Nephron progenitor cell (in vitro differentiated cells): ENCODE data around the gene STOX2.

Experiments used
- DNase-seq: peaks from one replicate; pipeline ENCODE4 v3.0.0; 2021
- H3K27ac Mint-ChIP-seq: 2 replicates; pipeline ENCODE4 v1.8.0; 2021; ENCODE audit warnings: mild to moderate bottlenecking, moderate library complexity, mixed read lengths
- H3K27me3 Mint-ChIP-seq: 2 replicates; pipeline ENCODE4 v1.8.0; 2021; ENCODE audit warnings: mild to moderate bottlenecking, low read depth, mixed read lengths; ENCODE audit not compliant: poor library complexity
- H3K36me3 Mint-ChIP-seq: 2 replicates; pipeline ENCODE4 v1.8.0; 2021; ENCODE audit warnings: low read depth, mixed read lengths
- H3K4me1 Mint-ChIP-seq: 2 replicates; pipeline ENCODE4 v1.8.0; 2021; ENCODE audit warnings: mixed read lengths
- H3K4me3 Mint-ChIP-seq: 2 replicates; pipeline ENCODE4 v1.8.0; 2021; ENCODE audit warnings: mild to moderate bottlenecking, moderate library complexity, mixed read lengths
- H3K9me3 Mint-ChIP-seq: 2 replicates; pipeline ENCODE4 v1.8.0; 2021; ENCODE audit warnings: mild to moderate bottlenecking, moderate library complexity, mixed read lengths
- TF ChIP-seq, protein P1 (sequence below): fragments of 200-600 bp; sonication (generic); IDR thresholded peaks from 2 replicates; pipeline ENCODE4 v1.5.0; 2021; ENCODE audit warnings: antibody characterized with exemption

The STOX2 gene

DNA sequence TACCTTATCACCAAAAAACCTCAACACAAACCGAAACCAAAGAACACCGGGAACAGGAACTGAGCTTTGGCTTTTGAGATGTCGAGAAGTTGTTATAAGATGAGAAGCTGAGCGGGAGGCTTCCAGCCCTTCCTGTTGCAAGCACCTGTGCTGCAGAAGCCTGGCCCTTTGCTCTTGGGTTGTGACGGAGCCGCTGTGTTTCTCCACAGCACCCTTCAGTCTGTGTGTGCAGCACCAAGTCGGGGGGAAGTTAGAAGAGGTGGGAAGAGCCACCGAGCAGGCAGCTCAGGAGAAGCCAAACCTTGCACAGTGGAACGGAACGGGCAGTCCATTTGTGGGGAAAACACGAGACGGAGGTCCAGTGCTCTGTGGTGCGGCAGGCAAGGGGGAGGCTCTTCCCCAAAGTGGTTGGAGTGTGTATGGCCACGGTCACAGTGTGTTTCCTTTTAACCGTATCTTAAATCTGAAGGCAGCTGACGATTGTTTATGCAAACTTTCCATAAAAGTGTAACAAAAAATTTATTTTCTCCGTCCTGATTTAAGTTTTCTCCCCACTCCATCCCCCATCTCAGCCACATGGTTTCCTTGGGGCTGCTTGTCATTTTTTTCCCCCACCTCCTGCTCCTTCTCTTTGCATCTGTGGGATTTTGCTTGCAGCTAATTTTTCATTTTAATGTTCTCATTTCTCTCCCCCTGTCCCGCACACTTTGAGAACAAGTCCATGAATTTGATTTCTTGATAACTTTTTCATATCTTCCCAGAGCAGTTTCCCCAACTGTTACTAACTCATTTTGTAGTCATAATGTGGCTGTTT lies 123.7 kb downstream of the STOX2 start:
- no peak for DNase-seq

DNA sequence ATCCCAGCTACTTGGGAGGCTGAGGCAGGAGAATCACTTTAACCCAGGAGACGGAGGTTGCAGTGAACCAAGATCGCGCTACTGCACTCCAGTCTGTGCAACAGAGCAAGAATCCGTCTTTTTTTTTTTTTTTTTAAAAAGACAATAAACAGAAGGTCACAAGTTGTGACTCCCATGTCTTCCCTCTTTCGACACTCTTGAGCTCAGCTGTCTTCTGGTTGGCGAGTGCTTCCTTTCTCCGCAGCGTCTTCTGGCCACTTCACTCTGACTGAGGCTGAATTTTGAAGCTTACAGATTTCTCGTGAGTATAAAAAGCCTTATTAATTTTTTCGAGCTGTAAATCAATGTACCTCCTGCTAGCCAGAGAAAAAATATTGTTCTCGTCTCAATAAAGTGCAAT lies 124.9 kb downstream of the STOX2 start:
- Mint-ChIP-seq H3K4me3 (no peak overlapping the region), H3K27ac (no peak overlapping the region), H3K36me3 (peaks cover 17% of the 10 kb centered on the region), H3K9me3 (no peaks in the 10 kb centered on the region), H3K27me3 (peaks cover 9% of the 10 kb centered on the region), H3K4me1 (no peaks in the 10 kb centered on the region)
- TF ChIP-seq, protein P1, sequence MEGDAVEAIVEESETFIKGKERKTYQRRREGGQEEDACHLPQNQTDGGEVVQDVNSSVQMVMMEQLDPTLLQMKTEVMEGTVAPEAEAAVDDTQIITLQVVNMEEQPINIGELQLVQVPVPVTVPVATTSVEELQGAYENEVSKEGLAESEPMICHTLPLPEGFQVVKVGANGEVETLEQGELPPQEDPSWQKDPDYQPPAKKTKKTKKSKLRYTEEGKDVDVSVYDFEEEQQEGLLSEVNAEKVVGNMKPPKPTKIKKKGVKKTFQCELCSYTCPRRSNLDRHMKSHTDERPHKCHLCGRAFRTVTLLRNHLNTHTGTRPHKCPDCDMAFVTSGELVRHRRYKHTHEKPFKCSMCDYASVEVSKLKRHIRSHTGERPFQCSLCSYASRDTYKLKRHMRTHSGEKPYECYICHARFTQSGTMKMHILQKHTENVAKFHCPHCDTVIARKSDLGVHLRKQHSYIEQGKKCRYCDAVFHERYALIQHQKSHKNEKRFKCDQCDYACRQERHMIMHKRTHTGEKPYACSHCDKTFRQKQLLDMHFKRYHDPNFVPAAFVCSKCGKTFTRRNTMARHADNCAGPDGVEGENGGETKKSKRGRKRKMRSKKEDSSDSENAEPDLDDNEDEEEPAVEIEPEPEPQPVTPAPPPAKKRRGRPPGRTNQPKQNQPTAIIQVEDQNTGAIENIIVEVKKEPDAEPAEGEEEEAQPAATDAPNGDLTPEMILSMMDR, result no peak
- no peak for DNase-seq

More for the DNA sequence above, 123.7 kb downstream of the STOX2 start:
- Mint-ChIP-seq H3K9me3 (no peaks in the 10 kb centered on the region), H3K4me3 (no peak overlapping the region), H3K36me3 (peaks cover 17% of the 10 kb centered on the region), H3K27me3 (peaks cover 8% of the 10 kb centered on the region), H3K27ac (no peak overlapping the region), H3K4me1 (peaks cover 3% of the 10 kb centered on the region)
- TF ChIP-seq, protein P1, result no peak

DNA sequence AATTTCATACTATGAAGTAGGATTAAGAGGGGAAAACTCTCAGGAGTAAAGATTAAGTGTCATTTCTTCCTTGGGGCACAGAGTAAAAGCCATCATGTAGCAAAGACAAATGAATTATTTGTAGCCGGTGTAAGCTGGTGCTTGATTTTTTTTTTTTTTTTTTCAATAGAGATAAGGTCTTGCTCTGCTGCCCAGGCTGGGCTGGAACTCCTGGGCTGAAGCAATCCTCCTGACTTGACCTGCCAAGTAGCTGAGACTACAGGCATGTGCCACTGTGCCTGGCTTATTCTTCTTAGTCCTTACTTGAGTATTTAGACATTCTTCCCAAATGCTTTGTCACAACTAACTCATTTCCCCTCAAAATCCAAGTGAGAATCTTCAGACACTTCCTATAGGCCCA lies 125.7 kb downstream of the STOX2 start:
- Mint-ChIP-seq H3K36me3 (peaks cover 17% of the 10 kb centered on the region), H3K4me1 (no peaks in the 10 kb centered on the region), H3K9me3 (no peaks in the 10 kb centered on the region), H3K27me3 (peaks cover 9% of the 10 kb centered on the region), H3K4me3 (no peak overlapping the region), H3K27ac (no peak overlapping the region)
- DNase-seq, result no peak
- TF ChIP-seq, protein P1, result no peak

DNA sequence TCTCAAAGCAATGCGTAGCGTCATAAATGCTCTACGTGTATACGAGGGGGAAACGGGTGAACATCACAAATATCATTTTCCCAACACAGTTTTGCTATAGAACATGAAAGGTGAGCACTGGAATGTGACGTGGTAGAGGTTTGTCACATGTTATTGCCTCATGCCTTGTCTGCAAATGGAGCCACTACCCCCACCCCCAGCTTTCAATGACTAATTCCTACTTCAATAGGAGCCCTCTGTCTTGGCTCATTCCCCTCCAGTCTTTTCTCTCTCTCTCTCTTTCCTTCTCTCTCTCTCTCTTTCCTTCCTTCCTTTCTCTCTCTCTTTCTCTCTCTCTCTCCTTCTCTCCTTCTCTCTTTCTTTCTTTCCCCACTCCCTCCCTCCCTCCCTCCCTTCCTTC lies 127.0 kb downstream of the STOX2 start:
- peaks cover 17% of the 10 kb centered on the region for H3K36me3 Mint-ChIP-seq
- no peak overlapping the region for H3K27ac Mint-ChIP-seq
- no peaks in the 10 kb centered on the region for H3K4me1 Mint-ChIP-seq
- no peak for DNase-seq
- H3K27me3 Mint-ChIP-seq, result peaks cover 9% of the 10 kb centered on the region
- no peak overlapping the region for H3K4me3 Mint-ChIP-seq
- no peaks in the 10 kb centered on the region for H3K9me3 Mint-ChIP-seq
- TF ChIP-seq, protein P1, result no peak

DNA sequence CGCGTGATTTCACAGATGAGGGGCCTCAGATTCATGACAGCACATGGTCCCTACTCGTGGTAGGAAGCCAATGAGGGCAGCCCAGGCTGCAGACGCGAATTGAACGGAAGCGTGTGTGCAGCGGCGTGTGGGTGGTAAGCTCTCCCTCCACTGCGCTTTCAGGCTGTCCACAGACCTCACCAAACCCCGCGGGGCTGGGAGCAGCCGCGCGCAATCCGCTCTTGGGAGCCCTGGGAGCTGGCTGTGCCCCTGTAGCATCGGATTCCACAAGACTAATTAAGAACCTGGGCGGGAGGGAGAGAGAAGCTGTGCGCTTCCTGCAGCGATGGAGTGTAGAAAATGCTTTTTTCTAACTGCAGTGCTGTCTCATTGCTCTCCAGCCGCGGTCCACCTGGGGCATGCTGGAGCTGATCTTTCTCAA lies 134.9 kb downstream of the STOX2 start:
- peaks cover 11% of the 10 kb centered on the region for H3K27me3 Mint-ChIP-seq
- H3K4me3 Mint-ChIP-seq, result peak overlapping the region; percentile 69
- peak; percentile 30 for DNase-seq
- peaks cover 20% of the 10 kb centered on the region for H3K36me3 Mint-ChIP-seq
- TF ChIP-seq, protein P1, result no peak
- peak overlapping the region; percentile 34 for H3K27ac Mint-ChIP-seq
- H3K9me3 Mint-ChIP-seq, result peaks cover 27% of the 10 kb centered on the region
- peaks cover 23% of the 10 kb centered on the region for H3K4me1 Mint-ChIP-seq

DNA sequence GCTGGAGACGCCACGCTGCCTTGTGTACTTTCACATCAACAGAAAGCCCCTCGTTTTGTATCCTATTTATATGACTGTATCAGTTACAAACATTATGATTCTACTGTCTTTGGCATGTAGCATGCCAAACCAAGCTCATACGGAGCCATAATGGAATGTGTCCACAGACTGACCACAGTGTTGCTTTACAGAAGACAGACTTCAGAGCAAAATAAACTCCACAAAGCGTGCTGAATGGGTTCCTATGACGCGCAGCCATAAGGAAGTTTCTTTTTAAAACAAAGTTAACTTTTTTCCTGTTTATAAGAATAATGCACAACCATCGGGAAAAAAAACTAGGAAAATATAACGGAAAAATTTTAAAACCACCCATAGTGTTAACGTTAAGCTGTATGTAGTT lies 136.0 kb downstream of the STOX2 start:
- TF ChIP-seq, protein P1, result no peak
- Mint-ChIP-seq H3K4me1 (peaks cover 23% of the 10 kb centered on the region), H3K4me3 (no peak overlapping the region), H3K36me3 (peaks cover 28% of the 10 kb centered on the region), H3K27ac (no peak overlapping the region), H3K9me3 (peaks cover 39% of the 10 kb centered on the region), H3K27me3 (peaks cover 11% of the 10 kb centered on the region)
- no peak for DNase-seq
